ENCODE data around the gene SLC25A33. TPM values are rescaled to one million over a fixed set of nuclear protein-coding genes. Genes with fewer than 3 reads are reported as not detected.

SLC25A33 gene
- total RNA-seq, 2 experiments from 2014 or later, result 5.4 to 6.1 TPM

- DNase-seq, result no peak
- Mint-ChIP-seq H3K27ac (no peak overlapping the region), H3K36me3 (peaks cover 6% of the 10 kb centered on the region), H3K4me3 (no peak overlapping the region), H3K27me3 (no peaks in the 10 kb centered on the region), H3K9me3 (no peaks in the 10 kb centered on the region), H3K4me1 (ENCODE audit: low read depth) (no peaks in the 10 kb centered on the region)
- intact Hi-C loops (cut with micrococcal nuclease), result no loop called here
- POLR2A ChIA-PET, result no interaction called here
- CTCF ChIA-PET, result no interaction called here
These were observed 60.5 kb downstream of the SLC25A33 start for GRCh38 chr1:9599741-9600140.

- intact Hi-C loops (cut with micrococcal nuclease), result no loop called here
- Mint-ChIP-seq H3K4me3 (no peak overlapping the region), H3K9me3 (no peaks in the 10 kb centered on the region), H3K4me1 (ENCODE audit: low read depth) (no peaks in the 10 kb centered on the region), H3K27ac (no peak overlapping the region), H3K27me3 (no peaks in the 10 kb centered on the region), H3K36me3 (peaks cover 6% of the 10 kb centered on the region)
- no peak for DNase-seq
- ChIA-PET CTCF (no interaction called here), POLR2A (no interaction called here)
These were observed 61.9 kb downstream of the SLC25A33 start for GRCh38 chr1:9600861-9601834.

- ChIA-PET CTCF (no interaction called here), POLR2A (no interaction called here)
- Mint-ChIP-seq H3K4me1 (ENCODE audit: low read depth) (no peaks in the 10 kb centered on the region), H3K4me3 (no peak overlapping the region), H3K9me3 (no peaks in the 10 kb centered on the region), H3K27ac (no peak overlapping the region), H3K36me3 (peaks cover 2% of the 10 kb centered on the region), H3K27me3 (no peaks in the 10 kb centered on the region)
- intact Hi-C loops (cut with micrococcal nuclease), result no loop called here
- no peak for DNase-seq
These were observed 62.9 kb downstream of the SLC25A33 start for GRCh38 chr1:9601942-9602793.

- DNase-seq, result no peak
- H3K36me3 Mint-ChIP-seq, result peaks cover 2% of the 10 kb centered on the region
- intact Hi-C loops (cut with micrococcal nuclease), result no loop called here
- POLR2A ChIA-PET, result no interaction called here
- H3K4me3 Mint-ChIP-seq, result no peak overlapping the region
- H3K4me1 Mint-ChIP-seq (ENCODE audit: low read depth), result no peaks in the 10 kb centered on the region
- CTCF ChIA-PET, result no interaction called here
- no peaks in the 10 kb centered on the region for H3K9me3 Mint-ChIP-seq
- no peaks in the 10 kb centered on the region for H3K27me3 Mint-ChIP-seq
- H3K27ac Mint-ChIP-seq, result no peak overlapping the region
These were observed 63.5 kb downstream of the SLC25A33 start for GRCh38 chr1:9602794-9603167.

GRCh38 chr1:9603307-9603706 is 64.0 kb downstream of the SLC25A33 start:
- no peaks in the 10 kb centered on the region for H3K4me1 Mint-ChIP-seq (ENCODE audit: low read depth)
- H3K36me3 Mint-ChIP-seq, result no peaks in the 10 kb centered on the region
- intact Hi-C loops (cut with micrococcal nuclease), result no loop called here
- no peak overlapping the region for H3K4me3 Mint-ChIP-seq
- no peak overlapping the region for H3K27ac Mint-ChIP-seq
- POLR2A ChIA-PET, result no interaction called here
- H3K27me3 Mint-ChIP-seq, result no peaks in the 10 kb centered on the region
- CTCF ChIA-PET, result no interaction called here
- DNase-seq, result no peak
- H3K9me3 Mint-ChIP-seq, result no peaks in the 10 kb centered on the region

- DNase-seq, result no peak
- Mint-ChIP-seq H3K4me1 (ENCODE audit: low read depth) (no peaks in the 10 kb centered on the region), H3K27ac (no peak overlapping the region), H3K36me3 (no peaks in the 10 kb centered on the region), H3K9me3 (no peaks in the 10 kb centered on the region), H3K4me3 (no peak overlapping the region), H3K27me3 (no peaks in the 10 kb centered on the region)
- ChIA-PET POLR2A (no interaction called here), CTCF (no interaction called here)
- intact Hi-C loops (cut with micrococcal nuclease), result no loop called here
These were observed 64.8 kb downstream of the SLC25A33 start for GRCh38 chr1:9603766-9604753.

- ChIA-PET CTCF (no interaction called here), POLR2A (no interaction called here)
- H3K4me1 Mint-ChIP-seq (ENCODE audit: low read depth), result no peaks in the 10 kb centered on the region
- H3K27ac Mint-ChIP-seq, result no peak overlapping the region
- intact Hi-C loops (cut with micrococcal nuclease), result no loop called here
- no peaks in the 10 kb centered on the region for H3K36me3 Mint-ChIP-seq
- H3K9me3 Mint-ChIP-seq, result no peaks in the 10 kb centered on the region
- H3K27me3 Mint-ChIP-seq, result no peaks in the 10 kb centered on the region
- no peak overlapping the region for H3K4me3 Mint-ChIP-seq
- no peak for DNase-seq
These were observed 65.6 kb downstream of the SLC25A33 start for GRCh38 chr1:9604836-9605235.

- CTCF ChIA-PET, result no interaction called here
These were observed 66.7 kb downstream of the SLC25A33 start for GRCh38 chr1:9605946-9606455.

GRCh38 chr1:9606458-9606857 is 67.2 kb downstream of the SLC25A33 start:
- Mint-ChIP-seq H3K27me3 (no peaks in the 10 kb centered on the region), H3K4me1 (ENCODE audit: low read depth) (no peaks in the 10 kb centered on the region), H3K36me3 (peaks cover 2% of the 10 kb centered on the region), H3K9me3 (no peaks in the 10 kb centered on the region), H3K27ac (no peak overlapping the region), H3K4me3 (no peak overlapping the region)
- intact Hi-C loops (cut with micrococcal nuclease), result no loop called here
- POLR2A ChIA-PET, result no interaction called here
- no peak for DNase-seq
- CTCF ChIA-PET, result no interaction called here

More at GRCh38 chr1:9605946-9606455, 66.7 kb downstream of the SLC25A33 start:
- DNase-seq, result no peak
- intact Hi-C loops (cut with micrococcal nuclease), result no loop called here
- H3K27me3 Mint-ChIP-seq, result no peaks in the 10 kb centered on the region
- H3K36me3 Mint-ChIP-seq, result peaks cover 2% of the 10 kb centered on the region
- no peaks in the 10 kb centered on the region for H3K9me3 Mint-ChIP-seq
- H3K4me1 Mint-ChIP-seq (ENCODE audit: low read depth), result no peaks in the 10 kb centered on the region
- no peak overlapping the region for H3K4me3 Mint-ChIP-seq
- POLR2A ChIA-PET, result no interaction called here
- H3K27ac Mint-ChIP-seq, result no peak overlapping the region

GRCh38 chr1:9606948-9607347 is 67.7 kb downstream of the SLC25A33 start:
- no peak for DNase-seq
- no peak overlapping the region for H3K27ac Mint-ChIP-seq
- ChIA-PET CTCF (no interaction called here), POLR2A (no interaction called here)
- intact Hi-C loops (cut with micrococcal nuclease), result no loop called here
- no peaks in the 10 kb centered on the region for H3K27me3 Mint-ChIP-seq
- H3K4me1 Mint-ChIP-seq (ENCODE audit: low read depth), result no peaks in the 10 kb centered on the region
- H3K4me3 Mint-ChIP-seq, result no peak overlapping the region
- no peaks in the 10 kb centered on the region for H3K9me3 Mint-ChIP-seq
- H3K36me3 Mint-ChIP-seq, result peaks cover 2% of the 10 kb centered on the region

GRCh38 chr1:9607352-9607751 is 68.1 kb downstream of the SLC25A33 start:
- POLR2A ChIA-PET, result no interaction called here
- intact Hi-C loops (cut with micrococcal nuclease), result no loop called here

GRCh38 chr1:9609998-9610397 is 70.7 kb downstream of the SLC25A33 start:
- Mint-ChIP-seq H3K27ac (no peak overlapping the region), H3K9me3 (no peaks in the 10 kb centered on the region), H3K4me1 (ENCODE audit: low read depth) (no peaks in the 10 kb centered on the region), H3K36me3 (peaks cover 8% of the 10 kb centered on the region), H3K4me3 (no peak overlapping the region), H3K27me3 (no peaks in the 10 kb centered on the region)
- ChIA-PET CTCF (interaction anchor here (0.6 to 1.1 kb wide), 3 partner anchors 21 to 646 kb away, joined by 3 read pairs; no protein-coding TSS in a partner anchor), POLR2A (no interaction called here)
- no peak for DNase-seq
- intact Hi-C loops (cut with micrococcal nuclease), result no loop called here

More at GRCh38 chr1:9607352-9607751, 68.1 kb downstream of the SLC25A33 start:
- H3K27me3 Mint-ChIP-seq, result no peaks in the 10 kb centered on the region
- peaks cover 2% of the 10 kb centered on the region for H3K36me3 Mint-ChIP-seq
- H3K4me3 Mint-ChIP-seq, result no peak overlapping the region
- no peaks in the 10 kb centered on the region for H3K9me3 Mint-ChIP-seq
- no peak for DNase-seq
- CTCF ChIA-PET, result no interaction called here
- H3K4me1 Mint-ChIP-seq (ENCODE audit: low read depth), result no peaks in the 10 kb centered on the region
- no peak overlapping the region for H3K27ac Mint-ChIP-seq

Measured in activated CD4-positive, alpha-beta memory T cell treated with anti-CD3 and anti-CD28 coated beads for 36 hours (primary cell).